Endothelial cell of umbilical vein (primary cell): ENCODE results near the gene CT45A8. TPM values are rescaled to one million over a fixed set of nuclear protein-coding genes. Genes with fewer than 3 reads are reported as not detected.
"Not testable (repeated sequence)": the region's sequence is repeated elsewhere in the genome, so short reads cannot be mapped to it uniquely, and the experiment has no call there.

Experiments
- BruUV-seq: library from RNA; stranded (reverse); fragments of 400-500 nt; replicated peaks from 2 replicates; lab custom pipeline; 2021; lab: Mats Ljungman, UMichigan
- CTCF ChIA-PET: fragments of 300-600, 350-600 bp; sonication (Branson Sonifier 250); formaldehyde crosslinking; loops from one replicate; lab custom pipeline; 2021; ENCODE audit warnings: antibody characterized with exemption, inconsistent platforms; lab: Charles Lee
- POLR2A ChIA-PET: fragments of 300-600, 350-600 bp; sonication (Branson Sonifier 250); formaldehyde crosslinking; loops from one replicate; lab custom pipeline; 2021; ENCODE audit warnings: antibody characterized with exemption, inconsistent platforms; lab: Charles Lee
- DNase-seq: peaks from one replicate; pipeline ENCODE4 v3.0.0-alpha.2; 2011; ENCODE audit warnings: low read depth, low spot score
- FAIRE-seq: peaks from 2 replicates; lab custom pipeline; 2011; peaks lifted over from hg19 to GRCh38; lab: Jason Lieb, UNC
- H2AFZ ChIP-seq: 2 replicates; pipeline ENCODE4 v1.6.0; 2012; ENCODE audit warnings: low read depth, low read length, control low read depth, inconsistent platforms
- H3K27ac ChIP-seq: 2 replicates; pipeline ENCODE4 v1.5.1; 2011; ENCODE audit warnings: low read depth, mild to moderate bottlenecking, control low read depth, low read length, moderate library complexity; ENCODE audit not compliant: insufficient read depth
- H3K27me3 ChIP-seq, 2 experiments: 2 replicates each; pipeline versions ENCODE4 v1.6.0 to v1.6.1; 2011; ENCODE audit warnings: low read length in 2 of 2, mixed read lengths in 1 of 2; ENCODE audit not compliant: control insufficient read depth in 2 of 2, insufficient read depth in 2 of 2
- H3K36me3 ChIP-seq, 2 experiments: 2 replicates in 1 of 2; 3 replicates in 1 of 2; pipeline ENCODE4 v1.5.1; 2011; ENCODE audit warnings: low read length in 2 of 2, mild to moderate bottlenecking in 1 of 2, moderate library complexity in 1 of 2; ENCODE audit not compliant: control insufficient read depth in 2 of 2, insufficient read depth in 2 of 2; ENCODE audit errors: extremely low read depth in 1 of 2
- H3K4me1 ChIP-seq: 3 replicates; pipeline ENCODE4 v1.5.1; 2011; ENCODE audit warnings: mild to moderate bottlenecking, low read length; ENCODE audit not compliant: control insufficient read depth, insufficient read depth; ENCODE audit errors: extremely low read depth
- H3K4me2 ChIP-seq: 2 replicates; pipeline ENCODE4 v1.6.1; 2011; ENCODE audit warnings: low read length, control low read depth, mixed read lengths; ENCODE audit not compliant: insufficient read depth
- H3K4me3 ChIP-seq, 3 experiments: fragments of 200-600 bp in 1 of 3; sonication (generic), shearing (Covaris generic) in 1 of 3; replicated peaks in 1 of 3; 2 replicates each; pipeline ENCODE4 v1.5.1; 2011 to 2016; ENCODE audit warnings: control low read depth in 3 of 3, low read length in 3 of 3, mild to moderate bottlenecking in 2 of 3, inconsistent platforms in 1 of 3, low read depth in 1 of 3, moderate library complexity in 1 of 3; ENCODE audit not compliant: insufficient read depth in 1 of 3
- H3K79me2 ChIP-seq: 2 replicates; pipeline ENCODE4 v1.6.0; 2012; ENCODE audit warnings: low read length, inconsistent platforms; ENCODE audit not compliant: control insufficient read depth, insufficient read depth
- H3K9ac ChIP-seq: replicated peaks from 2 replicates; pipeline ENCODE3; 2011; ENCODE audit warnings: low read length, control low read depth; ENCODE audit not compliant: insufficient read depth; ENCODE audit errors: extremely low read depth
- H3K9me1 ChIP-seq: replicated peaks from 3 replicates; pipeline ENCODE4 v1.6.0; 2011; ENCODE audit warnings: mild to moderate bottlenecking, low read length; ENCODE audit not compliant: control insufficient read depth, insufficient read depth; ENCODE audit errors: extremely low read depth
- H3K9me3 ChIP-seq: replicated peaks from 2 replicates; pipeline ENCODE4 v1.5.1; 2012; ENCODE audit warnings: low read length, inconsistent platforms; ENCODE audit not compliant: control insufficient read depth, insufficient read depth
- H4K20me1 ChIP-seq: replicated peaks from 2 replicates; pipeline ENCODE3; 2011; ENCODE audit warnings: mild to moderate bottlenecking, low read length; ENCODE audit not compliant: control insufficient read depth, insufficient read depth; ENCODE audit errors: extremely low read depth
- EZH2 ChIP-seq: IDR thresholded peaks from 2 replicates; pipeline ENCODE4 v1.6.1; 2012; ENCODE audit warnings: borderline replicate concordance, low read depth, mild to moderate bottlenecking, moderate library complexity, low read length, inconsistent platforms; ENCODE audit not compliant: severe bottlenecking
- FOS ChIP-seq: IDR thresholded peaks from 2 replicates; pipeline ENCODE4 v1.6.1; 2011; ENCODE audit warnings: mild to moderate bottlenecking, low read length, moderate library complexity, borderline replicate concordance; ENCODE audit not compliant: insufficient read depth
- GATA2 ChIP-seq: IDR thresholded peaks from 2 replicates; pipeline ENCODE4 v1.7.0; 2011; ENCODE audit warnings: low read depth, mild to moderate bottlenecking, moderate library complexity, mixed read lengths, low read length; ENCODE audit not compliant: insufficient read length, insufficient read depth
- JUN ChIP-seq: IDR thresholded peaks from 2 replicates; pipeline ENCODE4 v1.6.1; 2011; ENCODE audit warnings: borderline replicate concordance, low read depth; ENCODE audit not compliant: insufficient read length, insufficient read depth
- MYC ChIP-seq: IDR thresholded peaks from one replicate; pipeline ENCODE4 v1.6.1; 2011; ENCODE audit warnings: mild to moderate bottlenecking, low read depth, low read length
- POLR2A ChIP-seq: IDR thresholded peaks from 2 replicates; pipeline ENCODE4 v1.6.1; 2012; ENCODE audit warnings: low read depth, mild to moderate bottlenecking, control low read depth, low read length
- POLR2AphosphoS5 ChIP-seq: IDR thresholded peaks from 2 replicates; pipeline ENCODE4 v1.6.1; 2012; ENCODE audit warnings: low read depth, mild to moderate bottlenecking, control low read depth, low read length, moderate library complexity; ENCODE audit not compliant: insufficient read depth
- dilution Hi-C: fragments of 300-500 bp; cut with MboI; formaldehyde crosslinking; loops from one replicate; pipeline ENCODE4 v1.15.0; 2019; ENCODE audit warnings: low sequenced_read_pairs; ENCODE audit not compliant: extremely low pct_ligation_motif_present
- intact Hi-C: fragments of 100-400 bp; cut with micrococcal nuclease; formaldehyde crosslinking; loops from one replicate; pipeline ENCODE4 v1.10.0; 2022
- polyA plus RNA-seq, 4 experiments: library from polyadenylated mRNA; depleted of rRNA in 3 of 4; stranded (reverse) in 3 of 4; unstranded in 1 of 4; fragments of >200 nt; gene quantifications; 2 replicates each; pipeline versions ENCODE4 v1.2.1 to v1.2.3, GENCODE V29; 2011 to 2012; ENCODE audit warnings: missing spikeins in 1 of 4
- total RNA-seq: library from RNA; stranded (reverse); gene quantifications from 2 replicates; pipeline ENCODE4 v1.2.3, GENCODE V29; 2021
- TF ChIP-seq, protein P1 (sequence below): IDR thresholded peaks from 2 replicates; pipeline ENCODE4 v1.6.1; 2011; ENCODE audit not compliant: insufficient read depth, insufficient read length
- TF ChIP-seq, protein P2 (sequence below), 2 donors: IDR thresholded peaks; 1 replicate in 1 of 2; 2 replicates in 1 of 2; pipeline ENCODE4 v1.5.1; 2011; ENCODE audit warnings: low read length in 2 of 2, mild to moderate bottlenecking in 2 of 2, moderate library complexity in 2 of 2, control low read depth in 1 of 2, inconsistent platforms in 1 of 2, low read depth in 1 of 2; ENCODE audit not compliant: insufficient read depth in 1 of 2; ENCODE audit errors: extremely low read depth in 1 of 2

Gene CT45A8
- total and polyA plus RNA-seq, 2 donors (not counting 3 experiments of a cell fraction or from before 2014, with no cell fraction given): not detected

DNA sequence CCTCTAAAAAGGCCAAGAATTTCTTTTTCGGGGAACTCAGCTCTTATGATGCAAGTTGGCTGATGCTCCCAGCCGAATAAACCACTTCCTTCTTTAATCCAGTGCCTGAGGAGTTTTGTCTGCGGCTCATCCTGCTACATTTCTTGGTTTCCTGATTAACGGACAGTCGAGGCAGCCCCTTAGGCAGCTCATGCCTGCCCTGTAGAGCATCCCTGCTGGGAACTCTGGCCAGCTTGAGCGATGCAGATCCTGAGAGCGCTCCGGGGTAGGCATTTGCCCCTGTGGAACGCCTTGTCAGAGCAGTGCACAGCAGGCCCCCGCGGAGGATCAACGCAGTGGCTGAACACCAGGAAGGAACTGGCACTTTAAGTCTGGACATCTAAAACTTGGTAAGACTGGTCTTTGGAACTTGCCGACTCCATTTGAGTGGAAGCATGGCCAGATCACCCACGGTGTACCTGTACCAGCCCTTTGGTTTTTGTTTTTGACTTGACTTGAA is 35.8 kb upstream of the CT45A8 start:
- BruUV-seq: no TSS peak
- Histone ChIP-seq H3K9me1 (no peaks in the 10 kb centered on the region), H4K20me1 (no peaks in the 10 kb centered on the region), H3K9ac (no peak overlapping the region), H3K4me2 (no peak overlapping the region), H3K4me1 (no peaks in the 10 kb centered on the region), H3K36me3 (no peaks in the 10 kb centered on the region), H3K4me3 (no peak overlapping the region), H3K27ac (no peak overlapping the region), H2AFZ (no peak overlapping the region), H3K79me2 (no peaks in the 10 kb centered on the region), H3K27me3 (no peaks in the 10 kb centered on the region), H3K9me3 (no peaks in the 10 kb centered on the region)
- DNase-seq (no peak), FAIRE-seq (no peak)
- TF ChIP-seq MYC: no peak
- no peak for TF ChIP-seq EZH2
- TF ChIP-seq FOS: no peak
- no peak for TF ChIP-seq JUN
- TF ChIP-seq, protein P1, sequence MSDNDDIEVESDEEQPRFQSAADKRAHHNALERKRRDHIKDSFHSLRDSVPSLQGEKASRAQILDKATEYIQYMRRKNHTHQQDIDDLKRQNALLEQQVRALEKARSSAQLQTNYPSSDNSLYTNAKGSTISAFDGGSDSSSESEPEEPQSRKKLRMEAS: no peak
- TF ChIP-seq POLR2AphosphoS5: no peak
- no peak for TF ChIP-seq POLR2A
- TF ChIP-seq, protein P2, sequence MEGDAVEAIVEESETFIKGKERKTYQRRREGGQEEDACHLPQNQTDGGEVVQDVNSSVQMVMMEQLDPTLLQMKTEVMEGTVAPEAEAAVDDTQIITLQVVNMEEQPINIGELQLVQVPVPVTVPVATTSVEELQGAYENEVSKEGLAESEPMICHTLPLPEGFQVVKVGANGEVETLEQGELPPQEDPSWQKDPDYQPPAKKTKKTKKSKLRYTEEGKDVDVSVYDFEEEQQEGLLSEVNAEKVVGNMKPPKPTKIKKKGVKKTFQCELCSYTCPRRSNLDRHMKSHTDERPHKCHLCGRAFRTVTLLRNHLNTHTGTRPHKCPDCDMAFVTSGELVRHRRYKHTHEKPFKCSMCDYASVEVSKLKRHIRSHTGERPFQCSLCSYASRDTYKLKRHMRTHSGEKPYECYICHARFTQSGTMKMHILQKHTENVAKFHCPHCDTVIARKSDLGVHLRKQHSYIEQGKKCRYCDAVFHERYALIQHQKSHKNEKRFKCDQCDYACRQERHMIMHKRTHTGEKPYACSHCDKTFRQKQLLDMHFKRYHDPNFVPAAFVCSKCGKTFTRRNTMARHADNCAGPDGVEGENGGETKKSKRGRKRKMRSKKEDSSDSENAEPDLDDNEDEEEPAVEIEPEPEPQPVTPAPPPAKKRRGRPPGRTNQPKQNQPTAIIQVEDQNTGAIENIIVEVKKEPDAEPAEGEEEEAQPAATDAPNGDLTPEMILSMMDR (IDR thresholded peaks at IDR 0.05; ENCODE audit: extremely low read depth in 1 of 2, insufficient read depth in 1 of 2, low read depth in 1 of 2, low read length in 2 of 2): no peak
- no peak for TF ChIP-seq GATA2
- ChIA-PET CTCF (no interaction called here), POLR2A (no interaction called here)
- dilution Hi-C loops: no loop called here
- intact Hi-C loops: no loop called here

DNA sequence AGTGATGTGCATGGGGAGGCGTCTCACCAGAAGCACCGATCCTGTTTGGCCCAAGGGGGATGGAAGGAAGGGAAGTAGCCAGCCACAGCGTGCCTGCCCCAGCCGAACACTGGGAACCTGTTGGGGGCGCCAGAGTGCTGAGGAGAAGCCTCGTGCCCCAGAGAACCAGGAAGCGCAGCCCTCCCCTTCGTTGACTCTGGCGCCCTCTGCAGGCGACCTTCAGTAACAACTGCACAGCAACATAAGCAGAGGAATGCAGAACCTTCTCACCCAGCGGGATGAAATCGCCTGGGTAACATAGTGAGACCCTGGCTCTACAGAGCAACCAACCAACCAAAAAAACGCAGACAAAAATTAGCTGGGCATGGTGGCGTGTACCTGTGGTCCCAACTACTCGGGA is 34.6 kb upstream of the CT45A8 start:
- BruUV-seq, H4K20me1 ChIP-seq, dilution Hi-C loops, H3K4me3 ChIP-seq, H3K9me1 ChIP-seq, CTCF ChIA-PET, H3K27ac ChIP-seq, H3K79me2 ChIP-seq, H3K36me3 ChIP-seq, intact Hi-C loops, POLR2A ChIA-PET, H3K9ac ChIP-seq, H3K27me3 ChIP-seq, H2AFZ ChIP-seq, H3K4me2 ChIP-seq, H3K9me3 ChIP-seq, DNase-seq, H3K4me1 ChIP-seq, FAIRE-seq: not testable (repeated sequence)

DNA sequence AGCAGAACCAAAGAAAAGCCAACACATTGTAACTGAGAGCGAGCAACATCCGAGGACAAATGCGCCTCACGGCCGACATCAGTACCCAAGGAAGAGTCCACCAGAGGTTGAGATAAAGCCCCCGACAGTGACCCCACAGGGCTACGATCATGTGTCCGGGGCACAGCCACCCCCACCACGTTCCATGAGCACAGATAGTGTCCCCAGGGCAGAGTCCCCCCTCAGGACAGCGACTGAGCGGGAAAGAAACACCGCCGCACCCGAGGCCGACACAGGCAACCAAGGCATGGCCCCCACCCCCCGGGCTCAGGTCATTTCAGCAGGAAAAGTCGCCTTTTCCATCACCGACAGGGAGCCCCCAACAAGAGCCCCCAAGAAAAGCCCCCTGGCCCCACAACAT is 33.9 kb upstream of the CT45A8 start:
- POLR2A ChIA-PET, intact Hi-C loops: not testable (repeated sequence)

More for the DNA sequence above, 33.9 kb upstream of the CT45A8 start:
- H3K9ac ChIP-seq, H3K27me3 ChIP-seq, H4K20me1 ChIP-seq, FAIRE-seq, H3K9me1 ChIP-seq, dilution Hi-C loops, BruUV-seq, H3K79me2 ChIP-seq, H3K4me1 ChIP-seq, H2AFZ ChIP-seq, H3K27ac ChIP-seq, H3K4me3 ChIP-seq, H3K9me3 ChIP-seq, DNase-seq, H3K4me2 ChIP-seq, CTCF ChIA-PET, H3K36me3 ChIP-seq: not testable (repeated sequence)
